GM21515 (cell line): ENCODE results near the gene TMEM273.

Experiments used
- ATAC-seq: cut with Tn5 transposase; IDR thresholded peaks from one replicate; pipeline ENCODE4 v1.9.1; 2021; ENCODE audit not compliant: unreplicated experiment

Gene TMEM273

DNA sequence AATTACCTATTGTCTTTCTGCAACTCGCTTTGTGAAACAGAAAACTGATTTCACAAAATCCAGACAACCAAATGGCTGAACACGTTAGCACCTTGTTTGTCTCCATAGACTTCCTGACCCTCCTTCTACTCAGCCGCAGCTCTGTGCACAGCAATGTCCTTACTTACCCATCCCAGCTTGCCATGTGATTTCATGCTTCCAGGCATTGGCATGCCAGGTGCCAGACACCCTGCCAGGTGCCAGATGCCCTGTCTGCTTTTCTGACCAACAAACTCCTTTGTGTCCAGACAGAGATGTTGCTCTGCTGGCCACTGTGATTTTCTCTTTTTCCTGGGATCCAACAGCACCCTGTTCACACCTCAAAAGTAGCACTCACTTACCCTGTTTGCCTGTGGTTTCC is 38.3 kb downstream of the TMEM273 start:
- ATAC-seq: no peak

DNA sequence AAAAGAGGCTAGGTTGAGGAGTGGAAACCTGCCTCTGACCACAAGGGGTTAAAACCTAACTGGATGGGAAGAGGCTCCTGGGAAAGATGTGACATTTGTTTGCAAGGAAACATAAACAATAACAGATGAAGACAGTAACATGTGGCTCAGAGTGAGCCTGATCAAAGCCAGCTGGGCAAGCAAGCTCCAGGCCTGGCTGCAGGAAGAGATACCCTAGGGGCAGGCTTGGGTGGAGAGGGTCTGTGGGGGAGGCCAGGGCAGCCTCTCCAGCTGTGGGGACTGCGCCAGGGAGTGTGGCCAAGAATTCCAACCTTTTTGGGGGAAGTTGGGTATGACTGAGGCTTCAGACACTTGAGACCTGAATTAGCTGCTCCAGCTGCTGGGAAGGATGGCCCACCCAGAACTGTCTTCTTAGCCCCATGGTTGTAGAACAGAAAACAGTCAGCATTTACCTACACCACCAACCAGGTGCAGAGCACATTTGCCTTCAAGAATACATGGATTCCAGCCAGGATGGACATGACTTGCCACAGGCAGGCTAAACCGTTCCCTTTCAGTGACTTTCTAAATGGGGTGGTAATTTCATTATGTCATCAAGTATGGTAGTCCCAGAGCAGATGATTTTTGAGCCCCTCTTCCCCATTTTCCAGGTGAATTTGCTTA is 44.0 kb downstream of the TMEM273 start:
- no peak for ATAC-seq

DNA sequence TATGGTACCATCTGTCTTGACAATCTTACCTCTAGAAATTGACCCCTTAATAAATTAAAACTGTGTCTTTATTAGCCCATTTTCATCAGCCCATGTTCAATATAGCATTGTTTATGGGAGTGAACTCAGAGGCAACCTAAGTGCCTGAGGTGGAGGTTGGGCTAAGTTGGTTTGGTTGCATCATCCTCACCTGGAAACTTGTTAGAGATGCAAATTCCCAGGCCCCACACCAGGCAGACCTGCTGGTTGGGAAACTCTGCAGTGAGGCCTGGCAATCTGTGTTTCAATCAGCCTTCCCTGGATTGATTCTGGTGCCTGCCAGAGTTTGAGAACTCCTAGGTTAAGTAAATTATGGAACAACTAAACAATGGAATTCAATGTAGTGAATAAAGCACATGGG is 44.9 kb downstream of the TMEM273 start:
- ATAC-seq: no peak

DNA sequence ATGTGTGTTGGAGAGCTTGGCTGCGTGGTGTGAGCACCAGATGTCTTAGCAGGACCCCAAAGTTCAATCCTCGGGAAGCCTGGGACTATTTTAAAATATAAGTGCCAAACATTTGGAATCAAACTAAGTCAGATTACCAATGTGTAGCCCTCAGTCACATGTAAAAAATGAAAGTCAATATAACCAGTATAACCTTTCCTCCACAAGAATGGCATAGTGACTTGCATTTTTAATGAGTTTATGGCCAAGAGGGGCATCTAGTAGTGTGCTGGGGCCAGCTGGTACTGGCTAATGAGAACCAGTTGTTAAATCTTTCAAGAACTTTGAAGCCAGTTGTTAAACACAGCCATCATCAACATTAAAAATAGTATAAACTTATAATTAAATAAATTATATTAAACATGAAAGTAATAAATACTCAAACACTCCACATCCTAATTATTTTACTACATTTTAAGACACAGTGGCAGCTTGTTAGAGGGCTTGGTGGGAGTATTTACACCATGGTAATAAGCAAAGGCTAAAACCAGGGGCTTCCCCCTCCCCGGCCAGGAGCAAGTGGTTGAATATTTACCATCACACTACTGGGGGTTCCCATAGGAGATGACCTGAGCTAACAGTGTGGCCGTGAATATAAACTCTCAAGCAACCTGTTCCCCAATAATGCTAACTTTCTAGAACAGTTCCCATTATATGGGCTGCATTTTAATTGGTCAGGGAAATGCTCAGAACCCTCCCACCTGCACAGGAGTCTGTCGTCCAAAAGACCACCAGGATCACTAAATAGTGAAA is 46.5 kb downstream of the TMEM273 start:
- no peak for ATAC-seq

DNA sequence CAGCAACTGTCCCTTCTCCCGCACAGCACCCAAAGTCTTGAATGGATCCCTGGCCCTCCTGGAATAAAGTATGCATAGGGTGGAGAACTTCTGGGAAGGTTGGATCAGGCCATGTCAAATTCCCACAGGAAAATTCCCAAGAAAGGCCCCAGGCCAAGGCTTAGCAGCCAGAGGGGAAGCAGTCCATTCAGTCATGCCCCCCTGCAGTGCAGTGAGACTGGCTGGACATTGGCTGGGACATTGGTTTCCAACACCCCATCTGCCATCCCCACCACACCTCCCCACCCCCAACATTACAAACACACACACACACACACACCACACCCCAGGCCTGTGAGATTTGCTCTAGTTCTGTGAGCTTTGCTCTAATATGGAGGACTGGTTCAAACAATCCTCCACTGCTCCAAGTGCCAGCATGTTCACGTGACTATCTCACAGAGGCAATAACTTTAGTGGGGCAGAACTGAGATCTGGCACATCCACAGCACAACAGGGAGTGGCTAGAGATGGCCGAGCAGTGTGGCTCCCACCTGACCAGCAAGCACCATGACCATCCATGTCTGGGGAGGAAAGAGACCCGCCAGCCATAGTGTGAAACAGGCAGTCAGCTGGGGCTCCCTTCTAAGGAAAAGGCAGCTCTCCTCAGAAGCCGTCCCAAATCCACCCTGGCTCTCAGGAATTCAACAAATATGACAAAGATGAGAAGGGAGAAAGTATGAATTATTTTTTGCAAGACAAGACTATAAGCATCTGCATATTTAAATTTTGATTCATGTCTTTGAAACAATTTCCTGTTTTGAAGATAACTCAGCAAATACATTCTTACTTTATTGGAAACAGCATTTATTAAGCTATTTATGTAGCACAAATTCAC is 47.6 kb downstream of the TMEM273 start:
- ATAC-seq: no peak

DNA sequence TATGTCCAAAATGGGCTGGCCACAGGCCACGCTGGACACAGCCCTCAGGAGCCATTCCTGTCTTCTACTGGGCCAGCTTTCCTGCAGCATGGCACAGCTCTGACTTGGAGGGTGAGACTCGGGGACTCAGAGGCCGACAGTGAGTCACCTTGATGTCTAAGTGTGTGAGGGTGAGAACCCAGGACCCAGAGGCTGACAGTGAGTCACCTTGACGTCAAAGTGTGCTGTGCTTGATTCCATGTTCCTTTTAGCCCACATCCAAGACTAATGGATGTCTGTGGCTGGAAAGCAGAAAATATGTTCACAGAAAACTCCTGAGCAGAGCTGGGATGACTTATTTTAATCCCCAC is 48.4 kb downstream of the TMEM273 start:
- no peak for ATAC-seq

DNA sequence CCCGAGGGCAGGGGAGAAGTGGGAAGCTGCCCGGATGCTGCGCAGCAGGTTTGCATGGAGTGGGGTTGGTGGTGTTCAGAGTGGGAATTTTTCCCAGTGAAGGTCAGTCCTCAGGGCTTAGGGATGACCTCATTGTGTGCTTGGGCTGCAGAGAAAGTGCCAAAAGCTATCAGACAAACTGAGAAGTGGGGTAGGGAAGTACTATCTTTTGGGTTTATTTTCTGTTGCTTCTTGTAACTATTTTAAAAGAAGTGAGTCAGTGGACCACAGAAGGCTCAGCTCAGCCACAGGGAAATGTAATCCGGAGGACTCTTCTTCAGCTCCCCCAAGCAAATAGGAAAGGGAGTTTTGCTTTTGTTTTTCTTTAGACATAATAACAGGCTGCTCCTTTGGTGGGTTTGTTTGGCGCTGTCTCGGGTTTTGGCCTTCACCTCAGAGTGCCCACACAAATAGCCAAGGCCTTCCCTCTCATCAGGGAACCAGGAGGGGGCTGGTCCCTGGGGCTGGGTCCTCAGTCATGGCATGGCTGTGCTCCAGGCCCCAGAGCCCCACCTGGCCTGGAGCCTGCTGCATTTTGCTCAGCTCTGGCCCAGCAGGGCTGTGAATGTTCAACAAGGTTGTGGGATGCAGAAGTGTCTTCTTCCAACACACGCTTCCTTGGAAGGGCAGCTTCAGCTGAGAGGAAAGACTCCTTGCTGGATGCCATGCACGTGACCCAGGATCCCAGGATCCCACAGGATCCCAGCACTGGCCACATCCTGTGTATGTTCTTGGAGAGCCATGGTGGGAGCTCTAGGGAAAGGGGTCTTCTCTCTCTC is 49.0 kb downstream of the TMEM273 start:
- no peak for ATAC-seq

DNA sequence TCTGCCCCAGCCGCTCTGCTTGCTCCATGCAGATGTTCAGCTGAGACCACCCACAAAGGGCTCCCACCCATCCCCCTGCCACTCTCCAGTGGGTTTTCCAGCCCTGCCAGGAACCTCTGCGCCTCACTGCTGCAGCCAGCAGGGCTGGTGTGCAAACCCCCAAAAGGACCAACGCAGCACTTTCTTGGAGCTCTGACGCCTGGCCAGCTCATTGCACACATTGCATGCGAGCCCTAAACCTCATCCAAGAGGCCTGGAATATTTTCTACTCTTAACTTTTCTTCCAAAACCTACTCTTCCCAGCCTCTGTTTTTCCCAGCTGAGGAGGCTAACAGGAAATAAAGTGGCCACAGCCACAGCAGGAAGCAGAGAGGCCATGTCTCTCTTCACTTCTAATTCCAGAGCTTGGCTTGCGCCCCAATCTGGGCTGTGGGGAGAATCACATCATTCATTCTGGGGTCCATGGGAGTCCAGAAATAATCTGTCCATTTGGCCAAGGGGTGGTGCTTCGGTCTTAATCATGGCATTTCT is 49.8 kb downstream of the TMEM273 start:
- ATAC-seq: no peak

DNA sequence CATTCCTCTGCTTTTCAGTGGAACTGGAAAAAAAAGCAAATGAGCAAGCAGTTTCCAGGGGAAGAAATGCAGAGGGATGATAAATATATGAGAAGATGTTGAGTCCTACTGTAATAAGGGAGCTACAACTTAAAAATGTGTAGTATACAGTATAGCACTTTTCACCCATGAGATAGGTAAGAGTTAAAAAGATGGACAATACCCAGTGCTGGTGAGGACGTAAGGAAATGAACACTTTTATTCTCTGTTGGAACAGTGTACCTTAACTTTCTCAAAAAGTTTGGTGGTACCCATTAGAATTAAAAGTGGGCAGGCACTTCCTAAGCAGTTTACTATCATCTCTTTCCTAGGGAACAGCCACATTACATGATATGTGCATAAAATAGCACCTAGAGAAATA is 51.7 kb downstream of the TMEM273 start:
- ATAC-seq: no peak

DNA sequence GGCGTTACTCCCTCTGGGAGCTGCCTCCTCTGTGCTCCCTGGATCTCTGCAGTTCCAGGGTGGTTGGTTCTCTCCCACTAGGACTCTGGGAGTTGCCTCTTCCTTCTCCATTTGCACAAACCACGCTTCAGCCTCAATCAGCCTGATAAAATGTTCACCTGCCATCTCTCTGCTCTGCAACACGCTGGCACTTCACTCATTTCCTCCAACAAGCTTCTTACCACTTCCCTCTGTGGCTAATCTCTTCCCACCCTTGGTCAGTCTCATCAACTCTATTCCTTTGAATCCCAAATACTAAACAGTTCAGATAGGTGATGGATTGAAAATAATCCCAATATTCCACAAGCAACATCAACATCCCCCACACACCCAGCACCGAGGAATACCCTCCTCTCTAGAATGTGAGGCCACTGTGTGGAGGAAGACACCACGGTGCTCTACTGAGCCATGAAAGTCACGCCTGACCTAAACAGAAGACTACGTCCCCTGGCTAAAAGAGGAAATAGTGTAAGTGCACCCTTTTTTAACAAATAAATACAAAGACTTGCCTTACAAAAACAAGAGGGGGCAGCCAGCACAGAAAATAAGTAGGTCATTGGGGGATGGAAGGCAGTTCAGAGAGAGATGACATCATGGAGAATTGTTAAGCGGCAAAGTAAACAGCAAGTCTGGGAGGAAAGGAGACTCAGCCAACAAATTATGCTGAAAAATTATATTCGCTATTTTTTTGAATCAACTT is 52.4 kb downstream of the TMEM273 start:
- ATAC-seq: no peak

DNA sequence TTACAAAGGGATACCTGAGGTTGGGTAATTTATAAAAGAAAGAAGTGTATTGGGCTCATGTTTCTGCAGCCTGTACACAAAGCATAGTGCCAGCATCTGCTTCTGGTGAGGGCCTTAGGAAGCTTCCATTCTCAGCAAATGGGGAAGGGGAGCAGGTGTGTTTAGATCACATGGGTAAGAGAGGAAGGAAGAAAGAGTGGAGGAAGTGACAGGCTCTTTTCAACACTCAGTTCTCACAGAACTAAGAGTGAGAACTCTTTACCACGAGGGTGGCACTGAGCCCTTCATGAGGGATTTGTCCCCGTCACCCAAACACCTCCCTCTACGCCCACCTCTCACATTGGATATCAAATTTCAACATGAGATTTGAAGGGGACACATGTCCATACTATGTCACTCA is 53.9 kb downstream of the TMEM273 start:
- no peak for ATAC-seq

DNA sequence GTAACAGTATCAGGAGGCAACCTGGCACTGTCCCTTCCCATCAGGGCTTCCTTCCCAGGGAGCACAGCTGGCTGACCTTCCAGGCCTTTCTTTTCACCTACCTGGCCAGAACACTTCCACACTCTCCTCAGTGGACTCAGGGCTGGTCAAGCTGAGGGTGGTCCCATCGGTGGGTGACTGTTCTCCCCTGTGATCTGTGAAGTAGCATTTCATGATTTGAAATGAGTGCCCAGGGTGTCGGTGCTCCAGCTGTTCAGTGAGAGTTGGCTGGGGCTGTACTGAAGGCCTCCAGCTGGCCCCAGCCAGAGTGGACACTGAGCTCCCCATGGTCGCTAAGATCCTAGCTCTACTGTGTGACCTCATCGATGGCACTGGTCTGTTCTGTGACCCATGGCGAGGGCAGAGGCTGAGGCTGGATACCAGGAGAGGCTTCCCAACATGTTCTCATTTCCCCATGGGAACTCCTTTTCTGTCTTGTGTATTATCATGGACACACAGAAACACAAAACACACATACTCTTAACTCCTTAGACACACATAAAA is 54.4 kb downstream of the TMEM273 start, which contains the start of gene FAM170B:
TSS of gene FAM170B (minus strand) at position 316 of the 543 bp plus-strand sequence. CDS start at position 213, 103 bp downstream.
- ATAC-seq: no peak

DNA sequence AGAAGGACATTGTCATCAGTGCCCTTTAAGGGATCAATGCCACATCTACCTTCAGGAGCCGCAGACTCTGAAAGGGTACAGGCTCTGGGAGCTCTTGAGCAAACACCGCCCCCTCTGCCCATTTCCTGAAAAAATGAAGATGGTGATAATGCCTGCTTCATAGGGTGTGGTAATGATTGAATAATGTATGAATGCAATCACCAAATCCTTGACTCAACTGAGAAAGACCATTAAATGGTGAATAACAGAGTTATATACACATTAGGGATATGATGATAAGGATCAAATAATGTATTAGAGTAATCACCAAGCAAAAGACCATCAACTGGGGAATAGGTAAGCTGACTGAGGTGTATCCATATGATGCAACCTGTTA is 55.8 kb downstream of the TMEM273 start:
- ATAC-seq: no peak

DNA sequence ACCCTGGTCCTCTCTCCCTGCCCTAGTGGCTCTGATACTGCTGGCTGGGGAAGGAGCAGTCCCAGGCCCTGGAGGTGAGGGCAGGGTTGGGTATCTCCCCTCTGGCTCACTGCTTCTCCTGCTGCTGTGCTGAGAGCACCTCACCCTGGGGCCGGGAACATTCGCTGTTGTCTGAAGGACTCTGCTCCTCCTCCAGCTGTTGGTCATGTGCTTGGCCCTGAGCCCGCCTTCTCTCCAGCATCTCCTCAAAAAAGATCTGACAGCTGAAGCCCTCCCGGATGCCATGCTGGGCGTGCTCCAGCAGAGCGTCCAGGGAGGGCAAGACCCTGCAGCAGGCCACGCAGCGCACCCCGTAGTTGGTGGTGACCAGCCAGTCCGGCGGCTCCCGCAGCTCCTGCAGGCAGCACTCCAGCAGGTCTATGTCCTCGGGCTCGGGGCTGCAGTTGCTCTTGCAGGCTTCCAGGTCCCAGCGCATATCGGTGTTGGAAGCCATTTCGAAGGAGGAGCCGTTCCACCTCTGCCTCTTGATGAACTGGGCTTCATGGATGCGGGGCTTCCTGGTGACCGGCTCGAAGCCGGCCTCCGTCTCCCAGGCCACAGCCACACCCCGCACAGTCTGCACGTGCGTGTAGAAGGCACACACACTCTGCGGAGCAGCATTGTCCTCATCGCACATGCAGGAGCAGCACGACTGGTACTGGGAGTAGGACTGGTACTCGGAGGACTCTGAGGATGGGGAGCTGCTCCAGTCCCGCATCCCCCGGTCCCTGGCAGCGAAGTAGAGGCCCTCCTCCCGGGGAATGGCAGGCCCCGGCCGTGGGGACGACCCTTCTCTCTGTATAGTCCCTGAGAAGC is 56.5 kb downstream of the TMEM273 start:
- no peak for ATAC-seq

DNA sequence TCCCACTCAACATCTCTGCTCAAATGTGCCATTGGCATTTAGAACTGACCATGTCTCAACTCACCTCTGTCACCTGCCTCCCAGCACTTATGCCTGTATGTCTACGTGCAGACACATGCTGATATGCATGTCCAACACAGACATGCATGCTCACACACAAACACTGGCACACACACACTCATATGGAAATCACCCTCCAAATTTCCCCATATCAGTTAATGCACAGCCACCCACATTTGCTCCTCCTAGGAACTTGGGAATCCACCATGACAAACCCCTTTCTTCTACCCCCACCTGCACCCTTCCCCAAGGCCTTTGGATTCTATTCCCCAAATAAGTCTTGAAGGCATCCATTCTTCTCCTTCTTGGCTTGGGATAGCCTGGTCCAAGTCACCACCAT is 58.8 kb downstream of the TMEM273 start:
- ATAC-seq: no peak

DNA sequence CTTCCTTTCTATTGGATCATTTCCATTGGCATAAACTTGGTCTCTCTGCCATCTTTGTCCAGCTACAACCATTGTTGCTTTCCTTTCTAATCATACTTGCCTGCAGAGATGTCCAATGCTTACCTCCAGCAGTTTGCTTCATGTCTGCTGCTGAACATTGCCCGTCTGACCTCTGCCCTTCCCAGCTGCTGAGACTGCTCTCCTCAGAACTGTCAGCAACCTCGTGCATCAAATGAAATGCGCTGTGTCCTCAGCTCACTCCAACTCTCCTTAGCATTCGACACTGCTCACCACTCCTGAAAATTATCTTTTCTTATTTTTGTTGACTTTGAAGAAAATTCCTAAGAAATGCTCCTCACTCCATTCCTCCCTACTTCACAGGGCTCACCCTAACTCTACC is 59.3 kb downstream of the TMEM273 start:
- no peak for ATAC-seq

DNA sequence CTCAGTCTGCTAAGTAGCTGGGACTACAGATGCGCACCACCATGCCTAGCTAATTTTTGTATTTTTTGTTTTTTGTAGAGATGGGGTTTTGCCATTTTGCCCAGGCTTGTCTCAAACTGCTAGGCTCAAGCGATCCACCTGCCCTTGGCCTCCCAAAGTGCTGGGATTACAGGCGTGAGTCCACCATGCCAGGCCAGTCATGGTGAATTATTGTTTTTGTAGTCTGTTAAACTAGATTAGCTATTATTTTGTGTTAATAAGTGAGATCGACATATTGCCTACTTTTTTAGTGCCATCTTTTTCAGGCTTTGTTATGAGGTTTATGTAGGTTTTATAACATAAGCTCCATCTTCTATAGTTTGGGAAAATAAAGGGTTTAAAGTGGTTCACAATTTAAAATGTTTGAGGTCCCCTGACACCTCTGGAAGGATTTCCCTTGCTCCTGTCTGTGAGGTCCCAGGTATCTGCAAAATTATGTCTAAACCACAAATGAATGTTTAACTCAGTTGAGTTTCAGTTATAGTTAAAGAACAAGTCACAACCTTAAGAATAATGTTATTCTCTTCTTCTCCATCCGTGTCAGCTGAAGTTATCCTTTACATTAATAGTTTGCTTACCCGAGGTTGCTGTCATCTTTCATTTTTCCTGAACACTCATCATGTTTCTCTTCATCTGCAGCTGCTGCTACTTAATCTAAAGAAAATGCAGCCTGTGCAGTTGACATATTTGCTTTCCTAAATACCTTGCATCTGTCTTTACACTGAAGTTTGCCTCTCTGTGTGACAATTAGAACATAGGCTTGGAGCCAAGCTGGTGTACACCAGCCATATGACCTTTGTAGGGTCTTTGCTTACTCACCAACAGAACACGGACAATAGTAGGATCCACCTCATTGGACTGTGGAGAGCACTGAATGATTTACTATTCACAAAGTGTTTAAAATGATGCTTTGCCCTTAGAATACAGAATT is 63.9 kb downstream of the TMEM273 start:
- no peak for ATAC-seq

DNA sequence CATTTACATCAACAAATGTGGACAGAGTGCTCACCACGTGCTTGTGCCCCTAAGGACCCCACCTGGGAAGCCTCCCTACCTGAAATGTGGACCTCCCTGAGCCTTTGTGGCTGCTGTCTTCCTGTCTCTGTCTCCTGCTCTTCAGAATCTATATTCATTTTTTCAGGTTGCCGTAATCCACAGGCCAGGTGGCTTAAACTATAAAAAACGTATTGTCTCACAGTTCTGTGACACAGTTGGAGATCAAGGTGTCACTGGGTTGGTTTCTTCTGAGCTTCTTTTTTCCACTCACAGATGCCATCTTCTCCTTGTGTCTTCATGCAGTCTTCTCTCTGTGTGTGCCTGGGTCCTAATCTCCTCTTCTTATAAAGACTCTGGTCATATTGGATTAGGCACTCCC is 67.3 kb downstream of the TMEM273 start:
- ATAC-seq: no peak
